GM12878 (cell line): ENCODE results near the gene TMEM14C. TPM values are rescaled to one million over a fixed set of nuclear protein-coding genes. Genes with fewer than 3 reads are reported as not detected.

Source experiments
- ATAC-seq: fragments of 200-7000 bp; cut with Tn5 transposase; 3 replicates; pipeline ENCODE4 v1.9.1; 2020; ENCODE audit warnings: mild to moderate bottlenecking, moderate library complexity
- BruUV-seq: library from RNA; stranded (reverse); fragments of 400-500 nt; replicated peaks from 2 replicates; lab custom pipeline; 2021; lab: Mats Ljungman, UMichigan
- CTCF ChIA-PET: fragments of 300-600 bp; sonication (Branson Sonifier 250); formaldehyde crosslinking; extraction: SDS; loops from one replicate; lab custom pipeline; 2021; ENCODE audit warnings: inconsistent platforms; lab: Yijun Ruan, JAX
- POLR2A ChIA-PET: fragments of 350-600 bp; formaldehyde crosslinking; extraction: SDS; loops from one replicate; lab custom pipeline; 2021; ENCODE audit warnings: inconsistent platforms; lab: Charles Lee
- RAD21 ChIA-PET: fragments of 300-600 bp; sonication (Branson Sonifier 250); formaldehyde crosslinking; loops from one replicate; lab custom pipeline; 2023; ENCODE audit warnings: antibody characterized with exemption; ENCODE audit not compliant: unreplicated experiment; lab: Charles Lee
- SMC1A ChIA-PET: fragments of 300-600 bp; sonication (Branson Sonifier 250); formaldehyde crosslinking; loops from one replicate; lab custom pipeline; 2023; ENCODE audit not compliant: unreplicated experiment, uncharacterized antibody; lab: Charles Lee
- DNase-seq: peaks from one replicate; pipeline ENCODE4 v3.0.0-alpha.2; 2011; ENCODE audit warnings: low read depth, low spot score
- FAIRE-seq: peaks from 3 replicates; lab custom pipeline; 2011; peaks lifted over from hg19 to GRCh38; lab: Jason Lieb, UNC
- H2AFZ ChIP-seq: 2 replicates; pipeline ENCODE4 v1.6.0; 2011; ENCODE audit warnings: low read depth, low read length, control low read depth; ENCODE audit not compliant: control insufficient read depth
- H3K27ac ChIP-seq: 2 replicates; pipeline ENCODE4 v1.5.1; 2011; ENCODE audit warnings: control low read depth; ENCODE audit not compliant: control insufficient read depth, insufficient read depth
- H3K27me3 ChIP-seq, 2 experiments: replicated peaks in 1 of 2; 2 replicates each; pipeline versions ENCODE4 v1.6.0 to v1.6.1; 2011; ENCODE audit warnings: low read length in 1 of 2; ENCODE audit not compliant: control insufficient read depth in 2 of 2, insufficient read depth in 2 of 2
- H3K36me3 ChIP-seq, 2 experiments: 2 replicates each; pipeline ENCODE4 v1.5.1; 2011; ENCODE audit warnings: low read length in 1 of 2; ENCODE audit not compliant: control insufficient read depth in 2 of 2, insufficient read depth in 2 of 2
- H3K4me1 ChIP-seq: 2 replicates; pipeline ENCODE4 v1.6.1; 2011; ENCODE audit warnings: mild to moderate bottlenecking, low read length, moderate library complexity, mixed read lengths; ENCODE audit not compliant: control insufficient read depth, insufficient read depth
- H3K4me2 ChIP-seq: 2 replicates; pipeline ENCODE4 v1.6.0; 2011; ENCODE audit warnings: control low read depth; ENCODE audit not compliant: control insufficient read depth, insufficient read depth
- H3K4me3 ChIP-seq: fragments of 200-600 bp; sonication (generic); 2 replicates; pipeline ENCODE4 v1.5.1; 2016
- H3K79me2 ChIP-seq: 2 replicates; pipeline ENCODE4 v1.6.0; 2011; ENCODE audit warnings: low read length; ENCODE audit not compliant: control insufficient read depth, insufficient read depth
- H3K9ac ChIP-seq: 2 replicates; pipeline ENCODE4 v1.8.0; 2011; ENCODE audit warnings: low read length, control low read depth, mixed read lengths; ENCODE audit not compliant: control insufficient read depth, insufficient read depth
- H3K9me3 ChIP-seq: replicated peaks from 3 replicates; pipeline ENCODE4 v1.5.1; 2011; ENCODE audit warnings: mild to moderate bottlenecking, low read length; ENCODE audit not compliant: control insufficient read depth, insufficient read depth
- H4K20me1 ChIP-seq: 2 replicates; pipeline ENCODE4 v1.6.0; 2011; ENCODE audit not compliant: control insufficient read depth, insufficient read depth
- ATF7 ChIP-seq: fragments of 450-650 bp; IDR thresholded peaks from 2 replicates; pipeline ENCODE4 v1.6.1; 2016; ENCODE audit warnings: low read depth, mild to moderate bottlenecking
- BMI1 ChIP-seq: fragments of 450-650 bp; IDR thresholded peaks from 2 replicates; pipeline ENCODE4 v1.6.1; 2016; ENCODE audit warnings: mild to moderate bottlenecking, moderate library complexity, borderline replicate concordance
- CREB1 ChIP-seq: IDR thresholded peaks from 2 replicates; pipeline ENCODE4 v1.6.1; 2012; ENCODE audit warnings: low read depth, mild to moderate bottlenecking, inconsistent platforms
- EED ChIP-seq: sonication (generic); IDR thresholded peaks from 2 replicates; pipeline ENCODE4 v1.6.1; 2016; ENCODE audit warnings: antibody characterized with exemption, low read depth
- ELK1 ChIP-seq: IDR thresholded peaks from 2 replicates; pipeline ENCODE4 v1.6.1; 2012; ENCODE audit warnings: low read depth, low read length, improper control_type of control experiment
- IRF3 ChIP-seq: fragments of 450-650 bp; IDR thresholded peaks from 2 replicates; pipeline ENCODE4 v1.6.1; 2014; ENCODE audit warnings: mild to moderate bottlenecking
- MEF2A ChIP-seq: IDR thresholded peaks from 2 replicates; pipeline ENCODE4 v1.6.1; 2011; ENCODE audit warnings: low read depth, mild to moderate bottlenecking, low read length, moderate library complexity; ENCODE audit not compliant: insufficient read depth
- MLLT1 ChIP-seq: fragments of 450-650 bp; IDR thresholded peaks from 2 replicates; pipeline ENCODE4 v1.6.1; 2016; ENCODE audit warnings: mild to moderate bottlenecking
- NFXL1 ChIP-seq: fragments of 450-650 bp; IDR thresholded peaks from 2 replicates; pipeline ENCODE4 v1.6.1; 2017; ENCODE audit warnings: antibody characterized with exemption, mild to moderate bottlenecking, borderline replicate concordance
- POLR2AphosphoS5 ChIP-seq: IDR thresholded peaks from 2 replicates; pipeline ENCODE4 v1.6.1; 2011; ENCODE audit warnings: mild to moderate bottlenecking, low read length, inconsistent platforms
- RAD21 ChIP-seq: IDR thresholded peaks from 2 replicates; pipeline ENCODE4 v1.6.1; 2011; ENCODE audit warnings: mild to moderate bottlenecking, low read depth, low read length, moderate library complexity; ENCODE audit not compliant: insufficient read depth
- RELA ChIP-seq: fragments of 450-650 bp; IDR thresholded peaks from 2 replicates; pipeline ENCODE4 v1.8.0; 2014; ENCODE audit warnings: borderline replicate concordance; ENCODE audit not compliant: partially characterized antibody
- SIX5 ChIP-seq: IDR thresholded peaks from 2 replicates; pipeline ENCODE4 v1.6.1; 2011; ENCODE audit warnings: mild to moderate bottlenecking, low read depth, low read length, moderate library complexity; ENCODE audit not compliant: severe bottlenecking
- SP1 ChIP-seq: IDR thresholded peaks from one replicate; pipeline ENCODE4 v1.6.1; 2011; ENCODE audit warnings: low read depth, low read length
- TAF1 ChIP-seq: IDR thresholded peaks from 2 replicates; pipeline ENCODE4 v1.6.1; 2011; ENCODE audit warnings: mild to moderate bottlenecking, low read depth, low read length, borderline replicate concordance
- YBX1 ChIP-seq: fragments of 450-650 bp; IDR thresholded peaks from 2 replicates; pipeline ENCODE4 v1.6.1; 2016; ENCODE audit warnings: antibody characterized with exemption
- ZBED1 ChIP-seq: IDR thresholded peaks from 2 replicates; pipeline ENCODE4 v1.6.1; 2016; ENCODE audit warnings: borderline replicate concordance
- WGBS: methylation state at CpG from one replicate; pipeline ENCODE4 v1.1.6; 2016; ENCODE audit warnings: low lambda C conversion rate; ENCODE audit not compliant: insufficient replicate concordance, insufficient coverage; ENCODE audit errors: missing lambda C conversion rate; 5-methylcytosine and 5-hydroxymethylcytosine counted together
- in situ Hi-C: fragments of 300-500 bp; cut with MboI; formaldehyde crosslinking; loops from 9 replicates; pipeline ENCODE4 v1.14.3; 2018; ENCODE audit warnings: mixed read lengths
- intact Hi-C: fragments of 100-400 bp; cut with micrococcal nuclease; formaldehyde crosslinking; loops from one replicate; pipeline ENCODE4 v1.14.2; 2022; ENCODE audit not compliant: unreplicated experiment
- polyA plus RNA-seq, 11 experiments: library from polyadenylated mRNA; depleted of rRNA in 4 of 11; unstranded in 6 of 11; stranded (reverse) in 5 of 11; fragments of >200 nt; fragmentation: Nextera tagmentation in 4 of 11; fragmentation: Illumina TruSeq in 1 of 11; extraction: Ambion mirVana in 4 of 11; extraction: Trizol in 1 of 11; gene quantifications; 1 replicate in 1 of 11; 2 replicates in 10 of 11; pipeline versions ENCODE4 v1.2.1 to v1.2.3, GENCODE V29; 2011 to 2016; ENCODE audit warnings: inconsistent platforms in 2 of 11, missing spikeins in 2 of 11, low read depth in 1 of 11
- total RNA-seq, 4 experiments: library from RNA; depleted of rRNA in 3 of 4; stranded (reverse); fragments of >200 nt in 3 of 4; fragmentation: Illumina TruSeq in 1 of 4; extraction: Trizol in 1 of 4; gene quantifications; 2 replicates each; pipeline versions ENCODE4 v1.2.1 to v1.2.3, GENCODE V29; 2013 to 2021

The TMEM14C gene
- total and polyA plus RNA-seq, 10 of the 15 experiments (the other 5 are each of a cell fraction or from before 2014, with no cell fraction given): 66.0 to 224 (median 134) TPM

GRCh38 chr6:10713962-10714361 is 8.9 kb upstream of the TMEM14C start:
- ATAC-seq (no peak; the same call in 2 of the 3 replicates), DNase-seq (no peak), FAIRE-seq (no peak)
- intact Hi-C loops (no loop called here), in situ Hi-C loops (no loop called here)
- Histone ChIP-seq H3K79me2 (no peaks in the 10 kb centered on the region), H4K20me1 (no peaks in the 10 kb centered on the region), H3K27me3 (no peaks in the 10 kb centered on the region), H3K36me3 (peaks cover 2 to 3% of the 10 kb centered on the region in 2 experiments; a peak in 2 of 4 replicates), H3K9ac (no peak overlapping the region), H3K4me1 (0 out of 2 replicates have a peak, but pooled peaks cover 4% of the 10 kb centered on the region), H3K4me3 (no peak overlapping the region), H3K4me2 (no peak overlapping the region), H3K27ac (no peak overlapping the region), H3K9me3 (peaks cover 9% of the 10 kb centered on the region; the same call in 2 of the 3 replicates), H2AFZ (no peak overlapping the region)
- ChIA-PET RAD21 (no interaction called here), POLR2A (no interaction called here), CTCF (no interaction called here), SMC1A (no interaction called here)
- TF ChIP-seq EED (no peak), NFXL1 (no peak), TAF1 (no peak), CREB1 (no peak), MEF2A (no peak), YBX1 (no peak), POLR2AphosphoS5 (no peak), SP1 (no peak), ATF7 (no peak), ZBED1 (no peak), RELA (no peak), ELK1 (no peak), RAD21 (no peak), IRF3 (no peak), MLLT1 (no peak), SIX5 (no peak), BMI1 (no peak)
- 90% methylated on average over 8 of the region's 8 CpGs for WGBS
- no TSS peak for BruUV-seq
